Chondrocyte (in vitro differentiated cells): ENCODE measurements around the gene TES. TPM values are rescaled to one million over a fixed set of nuclear protein-coding genes. Genes with fewer than 3 reads are reported as not detected.

Source experiments
- DNase-seq: peaks from one replicate; pipeline ENCODE4 v3.0.0; 2021; ENCODE audit warnings: mixed read lengths, low spot score
- H3K27ac Mint-ChIP-seq: one replicate; pipeline ENCODE4 v1.8.0; 2021; ENCODE audit warnings: mild to moderate bottlenecking, moderate library complexity, mixed read lengths; ENCODE audit not compliant: unreplicated experiment
- H3K27me3 Mint-ChIP-seq: 2 replicates; pipeline ENCODE4 v1.8.0; 2021; ENCODE audit warnings: low read depth, mixed read lengths
- H3K36me3 Mint-ChIP-seq: 2 replicates; pipeline ENCODE4 v1.8.0; 2021; ENCODE audit warnings: low read depth, mixed read lengths
- H3K4me1 Mint-ChIP-seq: 2 replicates; pipeline ENCODE4 v1.8.0; 2021; ENCODE audit warnings: low read depth, mild to moderate bottlenecking, mixed read lengths
- H3K4me3 Mint-ChIP-seq: one replicate; pipeline ENCODE4 v1.8.0; 2021; ENCODE audit warnings: mild to moderate bottlenecking, moderate library complexity, mixed read lengths; ENCODE audit not compliant: unreplicated experiment
- H3K9me3 Mint-ChIP-seq: 2 replicates; pipeline ENCODE4 v1.8.0; 2021; ENCODE audit warnings: low read depth, mixed read lengths
- total RNA-seq: library from RNA; stranded (reverse); gene quantifications from 3 replicates; pipeline ENCODE4 v1.2.1, GENCODE V29; 2021
- TF ChIP-seq, protein P1 (sequence below): fragments of 200-600 bp; sonication (generic); IDR thresholded peaks from 2 replicates; pipeline ENCODE4 v1.5.0; 2021; ENCODE audit warnings: antibody characterized with exemption, mild to moderate bottlenecking, moderate library complexity

The TES gene
- total RNA-seq, 1 donor from 2014 or later = 261 TPM

DNA sequence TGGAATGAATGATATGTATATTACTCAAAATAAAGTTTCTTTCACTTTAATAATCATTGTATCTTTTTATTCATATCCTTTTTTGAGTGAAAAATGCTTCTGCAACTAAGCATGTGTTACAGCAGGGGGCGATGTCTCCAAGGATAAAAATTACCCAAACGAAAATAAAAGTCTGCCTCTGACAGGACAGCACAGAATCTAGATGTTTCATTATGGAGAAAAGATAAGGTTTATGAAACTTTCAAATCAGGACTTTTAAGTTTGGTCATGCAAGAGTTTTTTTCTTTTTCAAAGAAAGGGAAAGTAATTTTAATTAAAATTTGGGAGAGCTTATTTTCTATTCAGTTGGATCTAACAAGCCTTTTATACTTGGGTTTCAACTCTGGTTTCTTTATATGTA, 48.4 kb downstream of the TES start:
- Mint-ChIP-seq H3K4me3 (no peak overlapping the region), H3K36me3 (peaks cover 29% of the 10 kb centered on the region), H3K4me1 (peaks cover 33% of the 10 kb centered on the region), H3K27ac (peak overlapping the region; percentile 49), H3K27me3 (no peaks in the 10 kb centered on the region), H3K9me3 (no peaks in the 10 kb centered on the region)
- no peak for DNase-seq
- TF ChIP-seq, protein P1, sequence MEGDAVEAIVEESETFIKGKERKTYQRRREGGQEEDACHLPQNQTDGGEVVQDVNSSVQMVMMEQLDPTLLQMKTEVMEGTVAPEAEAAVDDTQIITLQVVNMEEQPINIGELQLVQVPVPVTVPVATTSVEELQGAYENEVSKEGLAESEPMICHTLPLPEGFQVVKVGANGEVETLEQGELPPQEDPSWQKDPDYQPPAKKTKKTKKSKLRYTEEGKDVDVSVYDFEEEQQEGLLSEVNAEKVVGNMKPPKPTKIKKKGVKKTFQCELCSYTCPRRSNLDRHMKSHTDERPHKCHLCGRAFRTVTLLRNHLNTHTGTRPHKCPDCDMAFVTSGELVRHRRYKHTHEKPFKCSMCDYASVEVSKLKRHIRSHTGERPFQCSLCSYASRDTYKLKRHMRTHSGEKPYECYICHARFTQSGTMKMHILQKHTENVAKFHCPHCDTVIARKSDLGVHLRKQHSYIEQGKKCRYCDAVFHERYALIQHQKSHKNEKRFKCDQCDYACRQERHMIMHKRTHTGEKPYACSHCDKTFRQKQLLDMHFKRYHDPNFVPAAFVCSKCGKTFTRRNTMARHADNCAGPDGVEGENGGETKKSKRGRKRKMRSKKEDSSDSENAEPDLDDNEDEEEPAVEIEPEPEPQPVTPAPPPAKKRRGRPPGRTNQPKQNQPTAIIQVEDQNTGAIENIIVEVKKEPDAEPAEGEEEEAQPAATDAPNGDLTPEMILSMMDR = peak; percentile 95

DNA sequence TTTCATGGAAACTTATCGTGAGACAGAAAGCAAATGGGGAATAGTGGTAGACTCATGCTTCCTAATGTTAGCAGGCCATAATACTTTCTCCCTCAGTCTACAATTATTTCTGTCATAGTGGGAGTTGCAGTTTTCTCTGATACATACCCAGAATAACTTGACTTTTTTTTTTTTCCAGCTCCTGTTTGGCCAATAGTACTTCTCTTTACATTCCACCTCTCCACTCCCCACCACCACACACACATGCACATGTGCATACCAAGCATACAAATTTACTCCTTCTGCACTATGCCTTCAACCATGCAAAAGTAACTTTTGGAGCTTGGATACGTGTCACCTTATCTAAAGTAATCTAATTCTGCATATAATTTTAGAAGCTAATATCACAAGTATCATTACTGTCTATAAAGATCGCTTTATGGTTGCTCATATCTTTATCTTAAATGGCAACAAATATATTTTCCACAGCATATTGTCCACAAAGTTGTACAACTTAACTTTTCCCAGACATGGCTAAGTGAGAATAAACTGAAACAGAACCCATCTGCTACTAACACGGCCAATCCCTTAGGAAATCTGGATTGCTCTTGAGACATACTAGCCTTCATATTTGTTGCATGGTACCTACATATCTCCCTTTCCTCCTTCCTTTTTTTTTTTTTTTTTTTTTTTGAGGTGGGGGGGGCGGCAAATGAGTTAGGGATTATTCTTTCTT, 49.0 kb downstream of the TES start:
- no peaks in the 10 kb centered on the region for H3K9me3 Mint-ChIP-seq
- TF ChIP-seq, protein P1 = no peak
- H3K4me1 Mint-ChIP-seq = peaks cover 33% of the 10 kb centered on the region
- DNase-seq = no peak
- no peaks in the 10 kb centered on the region for H3K27me3 Mint-ChIP-seq
- H3K4me3 Mint-ChIP-seq = no peak overlapping the region
- H3K36me3 Mint-ChIP-seq = peaks cover 27% of the 10 kb centered on the region
- peak overlapping the region; percentile 34 for H3K27ac Mint-ChIP-seq

DNA sequence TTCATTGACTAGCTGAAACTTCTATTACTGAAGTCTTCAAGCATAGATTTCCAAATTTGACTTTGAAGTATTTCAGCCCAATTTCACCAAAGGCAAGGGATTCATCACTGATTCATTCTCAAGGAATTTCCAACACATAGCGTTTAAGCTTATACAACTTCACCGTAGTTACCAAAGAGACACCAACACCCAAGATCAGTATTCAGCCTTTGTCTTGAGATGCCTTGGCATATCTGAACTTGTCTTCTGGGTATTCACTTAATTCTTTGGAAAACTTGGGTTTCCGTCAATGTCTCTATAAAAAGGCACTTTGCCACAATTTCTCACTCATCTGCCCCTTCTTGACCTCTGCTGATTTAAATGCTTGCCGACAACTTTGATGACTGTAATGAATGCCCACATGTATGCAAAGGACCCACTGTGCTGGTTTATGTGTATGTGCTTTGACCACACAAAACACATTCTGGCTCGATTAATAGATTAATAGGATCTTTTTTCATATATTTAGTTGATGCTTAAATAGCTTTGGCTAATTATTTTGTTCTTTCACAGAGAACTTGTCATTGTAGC, 49.6 kb downstream of the TES start:
- no peak for DNase-seq

DNA sequence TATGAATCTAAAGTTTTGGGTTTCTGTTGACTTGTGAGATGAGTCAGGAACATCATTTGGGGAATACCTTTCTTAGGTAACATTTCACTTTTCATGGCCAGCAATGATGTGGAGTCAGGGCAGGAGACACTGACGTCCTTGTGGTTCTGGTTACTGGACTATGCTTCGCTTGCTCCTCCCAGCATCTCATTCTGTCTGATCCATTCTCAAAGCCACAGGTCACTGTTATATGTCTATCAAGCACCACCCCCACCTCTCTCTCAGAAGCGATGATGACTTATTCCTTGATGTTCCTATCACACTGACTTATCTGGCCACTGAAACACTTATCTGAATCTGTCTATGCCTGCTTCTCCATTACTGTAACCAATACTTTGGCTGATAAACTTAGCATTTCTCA, 51.6 kb downstream of the TES start:
- TF ChIP-seq, protein P1 = no peak
- Mint-ChIP-seq H3K27me3 (no peaks in the 10 kb centered on the region), H3K27ac (no peak overlapping the region), H3K9me3 (no peaks in the 10 kb centered on the region), H3K36me3 (peaks cover 20% of the 10 kb centered on the region), H3K4me3 (no peak overlapping the region), H3K4me1 (peaks cover 30% of the 10 kb centered on the region)
- DNase-seq = no peak

More for the DNA sequence above, 49.6 kb downstream of the TES start:
- H3K9me3 Mint-ChIP-seq = no peaks in the 10 kb centered on the region
- TF ChIP-seq, protein P1 = no peak
- H3K4me3 Mint-ChIP-seq = no peak overlapping the region
- peak overlapping the region; percentile 34 for H3K27ac Mint-ChIP-seq
- peaks cover 33% of the 10 kb centered on the region for H3K4me1 Mint-ChIP-seq
- no peaks in the 10 kb centered on the region for H3K27me3 Mint-ChIP-seq
- H3K36me3 Mint-ChIP-seq = peaks cover 25% of the 10 kb centered on the region

DNA sequence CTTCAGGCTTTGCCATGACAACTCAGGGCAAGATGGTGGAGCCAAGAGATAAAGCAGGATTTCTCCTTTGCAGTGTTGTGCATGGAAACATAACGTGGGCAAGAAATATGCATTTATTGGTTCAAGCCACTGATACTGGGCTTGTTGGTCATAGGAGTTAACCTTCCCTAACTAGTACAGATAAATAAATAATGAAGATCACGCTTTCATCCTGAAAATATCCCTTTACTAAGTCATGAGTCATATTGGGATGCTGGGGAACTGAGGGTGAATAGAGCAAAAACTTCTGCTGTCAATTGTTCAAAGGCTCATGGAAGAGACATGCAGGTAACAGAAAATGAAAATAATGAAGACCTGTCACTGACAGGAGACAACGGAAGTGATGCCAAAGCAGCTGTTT, 55.5 kb downstream of the TES start:
- H3K4me1 Mint-ChIP-seq = peaks cover 18% of the 10 kb centered on the region
- H3K4me3 Mint-ChIP-seq = no peak overlapping the region
- peaks cover 1% of the 10 kb centered on the region for H3K36me3 Mint-ChIP-seq

More for the DNA sequence above, 55.5 kb downstream of the TES start:
- TF ChIP-seq, protein P1 = no peak
- Mint-ChIP-seq H3K27me3 (no peaks in the 10 kb centered on the region), H3K9me3 (no peaks in the 10 kb centered on the region), H3K27ac (no peak overlapping the region)
- no peak for DNase-seq
